ENCODE measurements around the gene ACVR2A.

Gene ACVR2A

DNA sequence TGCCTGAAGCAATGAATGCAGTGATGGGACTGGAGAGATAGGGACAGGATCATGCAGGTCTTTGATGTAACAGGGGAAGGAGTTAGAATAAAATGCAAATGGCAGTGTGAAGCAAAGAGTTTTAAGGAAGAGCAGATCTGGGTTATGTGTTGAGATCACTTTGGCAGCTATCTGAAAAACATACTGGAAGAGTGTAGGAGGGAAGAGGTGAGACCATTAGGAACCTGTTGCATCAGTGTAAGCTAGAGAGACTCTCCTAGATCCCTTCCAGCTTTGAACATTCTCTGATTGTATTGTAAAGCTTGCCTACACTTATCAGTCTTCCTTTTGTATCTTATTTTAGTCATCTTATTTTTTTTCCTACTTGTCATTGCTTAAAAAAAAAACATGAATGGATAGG lies 10.5 kb downstream of the ACVR2A start:
- no peak for DNase-seq (ENCODE audit: low spot score)

DNA sequence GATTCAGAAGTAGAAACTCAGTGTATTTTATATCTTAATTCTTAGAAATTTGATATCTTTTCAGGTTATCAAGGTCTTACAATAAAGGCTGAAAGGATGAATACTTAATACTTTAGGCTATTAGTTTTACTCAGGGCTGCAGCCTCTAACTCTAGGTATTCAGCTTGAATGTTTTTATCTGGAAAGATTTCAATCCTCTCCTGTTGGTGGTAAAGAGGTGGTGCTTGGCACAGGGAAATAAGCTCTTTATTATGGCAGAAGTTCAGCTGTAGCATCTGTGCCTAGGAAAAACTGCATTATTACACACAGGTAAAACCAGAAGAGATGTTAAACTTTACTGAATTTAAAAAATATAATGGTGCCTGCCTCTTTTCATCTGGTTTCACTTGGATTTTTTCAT lies 11.1 kb downstream of the ACVR2A start:
- DNase-seq (ENCODE audit: low spot score): no peak

DNA sequence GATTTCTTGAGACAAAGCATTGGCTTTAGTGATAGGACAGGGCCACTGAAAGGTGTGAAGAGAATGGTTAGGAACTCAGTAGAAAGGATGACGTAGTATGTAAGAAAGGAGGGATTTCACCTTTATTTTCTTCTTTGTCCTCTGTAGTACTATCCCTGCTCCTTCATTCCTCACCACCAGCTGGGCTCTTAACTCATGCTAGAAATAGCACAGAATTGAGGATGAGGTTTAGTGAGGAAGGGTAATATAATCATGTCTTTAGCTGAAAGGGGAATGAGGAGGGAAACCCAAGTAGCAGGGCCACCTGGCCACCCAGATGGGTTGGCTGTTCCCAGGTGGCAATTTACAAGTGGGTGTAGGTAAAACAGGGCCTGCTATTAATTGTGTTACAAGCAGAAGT lies 15.2 kb downstream of the ACVR2A start:
- DNase-seq (ENCODE audit: low spot score): no peak

DNA sequence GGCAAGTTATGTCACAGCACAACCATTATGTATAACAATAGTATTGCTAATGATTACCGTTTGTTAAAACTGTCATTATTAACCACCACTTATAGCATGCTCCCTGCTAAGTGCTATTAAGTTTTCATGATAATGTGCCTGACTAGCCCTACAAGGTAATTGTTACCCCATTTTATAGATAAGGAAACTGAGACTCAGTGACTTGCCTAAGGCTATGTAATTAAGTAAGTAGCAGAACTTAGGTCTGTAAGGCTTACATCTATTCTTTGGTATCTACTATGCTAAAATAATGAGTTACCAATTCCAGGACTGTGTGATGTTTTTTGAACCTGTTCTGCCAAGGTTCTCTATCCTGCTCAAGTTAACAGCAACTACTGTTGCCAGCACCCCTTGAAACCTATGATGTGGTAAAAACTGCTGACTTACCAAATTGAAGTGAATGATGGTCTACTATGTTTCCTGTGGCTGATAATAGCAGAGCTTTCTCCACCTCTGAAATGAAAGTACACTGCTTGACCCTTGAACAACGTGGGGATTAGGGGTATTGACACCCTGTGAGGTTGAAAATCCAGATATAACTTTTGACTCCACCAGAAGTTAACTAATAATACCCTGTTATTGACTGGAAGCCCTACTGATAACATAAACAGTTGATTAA lies 18.2 kb downstream of the ACVR2A start:
- no peak for DNase-seq (ENCODE audit: low spot score)

DNA sequence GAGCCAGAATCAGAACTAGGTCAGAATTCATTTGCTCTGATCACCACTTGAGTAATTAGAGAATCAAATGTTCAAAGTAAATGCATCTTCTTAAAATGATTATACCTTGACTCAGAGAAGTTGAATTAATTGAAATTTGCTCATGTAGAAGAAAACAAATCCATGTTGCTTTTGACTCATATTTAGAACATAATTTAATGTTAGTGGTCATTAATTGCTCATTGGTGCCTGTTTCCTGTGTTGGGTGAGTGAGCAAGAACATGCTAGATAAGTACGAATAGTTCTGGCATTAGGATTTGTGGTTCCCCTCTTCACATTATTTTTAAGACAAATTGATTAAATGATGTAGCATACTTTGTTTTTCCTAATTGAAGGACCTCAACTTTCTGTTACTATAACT lies 19.0 kb downstream of the ACVR2A start:
- DNase-seq (ENCODE audit: low spot score): no peak

DNA sequence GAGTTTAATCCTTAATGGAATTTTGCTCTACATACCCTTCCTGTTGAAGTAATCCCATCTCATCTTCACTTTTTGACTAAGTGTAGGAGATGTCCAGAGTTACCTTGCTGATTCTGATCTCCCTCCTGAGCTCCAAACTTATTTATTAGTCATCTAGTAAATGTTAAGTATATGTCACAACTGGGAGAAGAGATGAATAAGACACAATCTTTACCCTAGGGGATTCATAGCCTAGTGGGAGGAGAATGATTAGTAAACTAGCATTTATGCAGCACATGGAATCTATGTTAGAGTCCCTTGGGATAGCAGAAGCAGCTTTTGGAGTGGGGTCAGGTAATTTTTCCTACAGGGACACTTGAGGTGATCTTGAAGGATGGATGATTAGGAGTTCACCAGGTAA lies 20.7 kb downstream of the ACVR2A start:
- no peak for DNase-seq (ENCODE audit: low spot score)

DNA sequence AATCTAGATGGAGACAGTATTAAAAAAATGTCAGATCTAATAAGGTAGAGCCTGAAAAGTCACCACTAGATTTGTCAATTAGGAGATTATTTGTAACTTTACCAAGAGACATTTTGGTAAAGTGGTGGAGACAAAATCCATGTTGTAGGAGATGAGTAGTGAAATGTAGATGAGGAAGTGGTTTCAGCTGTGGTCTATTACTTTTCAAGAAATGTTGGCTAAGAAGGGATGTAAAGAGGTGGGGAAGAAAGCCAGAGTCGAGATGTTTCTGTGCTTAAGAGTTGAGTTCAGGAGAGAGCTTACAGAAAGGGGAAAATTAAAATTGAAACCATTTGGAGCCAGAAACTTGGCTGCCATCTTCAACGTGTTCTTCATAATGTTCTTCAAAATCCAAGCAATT lies 22.2 kb downstream of the ACVR2A start:
- DNase-seq (ENCODE audit: low spot score): no peak

DNA sequence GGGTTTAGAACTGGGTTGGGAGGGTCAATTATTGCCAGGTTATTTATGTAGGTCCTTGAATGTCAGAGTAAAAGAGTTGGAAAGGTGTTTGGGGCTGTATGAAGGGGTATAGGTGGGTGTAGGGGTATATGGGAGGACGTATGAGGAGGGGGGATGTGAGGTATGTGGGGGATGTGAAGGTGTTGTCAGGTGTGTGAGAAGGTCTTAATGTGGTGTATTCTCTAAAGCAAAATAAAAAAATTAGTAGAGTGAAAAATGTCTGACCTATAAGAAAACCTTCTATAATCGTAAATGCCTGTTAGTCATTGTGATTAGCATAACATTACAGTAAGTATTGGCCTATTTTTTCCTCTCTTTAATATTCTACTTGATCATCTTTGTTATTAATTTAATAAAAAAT lies 25.1 kb downstream of the ACVR2A start:
- no peak for DNase-seq (ENCODE audit: low spot score)

DNA sequence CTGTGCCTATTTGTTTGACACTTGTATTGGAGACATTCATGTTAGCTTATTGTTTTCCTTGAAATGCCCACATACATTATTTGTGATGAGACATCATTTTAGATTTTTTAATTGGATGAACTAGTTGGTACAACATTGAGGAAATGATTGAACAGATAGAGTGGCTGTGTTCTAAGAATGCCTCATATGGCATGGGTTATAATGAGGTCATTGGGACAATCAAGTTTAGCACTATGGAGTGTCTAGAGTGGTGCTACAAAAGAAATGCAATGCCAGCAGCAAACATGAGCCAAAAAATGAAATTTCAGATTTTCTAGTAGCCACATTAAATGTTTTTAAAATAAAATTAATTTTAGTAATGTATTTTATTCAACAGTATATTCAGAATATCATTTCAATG lies 28.1 kb downstream of the ACVR2A start:
- no peak for DNase-seq (ENCODE audit: low spot score)

DNA sequence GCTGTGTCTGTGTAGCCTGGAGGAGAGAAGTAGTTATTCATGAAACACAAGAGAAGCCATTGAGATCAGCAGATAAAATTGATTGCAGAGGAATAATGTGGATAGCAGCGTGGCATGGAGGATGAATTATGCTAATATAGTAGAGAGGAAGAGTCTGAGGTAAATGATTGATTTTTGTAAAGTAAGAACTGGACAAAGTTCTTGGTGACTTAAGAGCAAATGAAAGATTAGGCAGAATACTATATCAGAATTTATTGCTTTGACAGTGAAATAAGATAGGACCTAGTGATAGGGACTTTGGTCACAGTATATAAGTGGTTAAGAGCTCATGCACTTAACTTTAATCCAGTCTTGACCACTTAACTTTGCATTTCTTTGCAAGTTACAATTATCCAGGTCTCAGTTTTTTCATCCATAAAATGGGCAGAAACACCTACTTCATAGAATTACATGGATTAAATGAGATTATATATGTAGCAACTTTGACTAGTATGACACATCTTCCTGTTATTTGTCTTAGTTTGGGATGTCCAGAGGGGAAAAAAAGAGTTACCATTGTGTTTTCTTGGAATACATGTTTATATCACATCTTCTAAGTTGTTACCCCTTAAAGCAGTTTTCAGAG lies 29.1 kb downstream of the ACVR2A start:
- no peak for DNase-seq (ENCODE audit: low spot score)

DNA sequence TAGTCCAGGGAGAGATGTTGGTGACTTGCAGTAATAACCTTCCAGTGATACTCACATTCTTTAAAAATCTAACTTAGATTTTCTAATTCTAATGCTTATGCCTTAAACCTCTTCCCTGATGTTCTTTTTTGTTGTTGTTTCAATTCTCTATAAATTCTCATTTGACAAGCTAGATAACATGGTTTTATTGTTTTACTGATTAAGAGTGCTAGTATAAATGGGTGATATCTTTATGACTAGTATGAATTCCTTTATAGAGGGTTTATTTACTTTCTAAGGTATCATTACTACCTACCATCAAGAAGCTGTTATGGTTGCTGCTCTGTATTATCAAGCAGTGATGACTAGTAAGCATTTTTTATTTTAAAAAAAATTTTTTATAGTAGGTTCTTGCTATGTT lies 35.0 kb downstream of the ACVR2A start:
- DNase-seq (ENCODE audit: low spot score): no peak

DNA sequence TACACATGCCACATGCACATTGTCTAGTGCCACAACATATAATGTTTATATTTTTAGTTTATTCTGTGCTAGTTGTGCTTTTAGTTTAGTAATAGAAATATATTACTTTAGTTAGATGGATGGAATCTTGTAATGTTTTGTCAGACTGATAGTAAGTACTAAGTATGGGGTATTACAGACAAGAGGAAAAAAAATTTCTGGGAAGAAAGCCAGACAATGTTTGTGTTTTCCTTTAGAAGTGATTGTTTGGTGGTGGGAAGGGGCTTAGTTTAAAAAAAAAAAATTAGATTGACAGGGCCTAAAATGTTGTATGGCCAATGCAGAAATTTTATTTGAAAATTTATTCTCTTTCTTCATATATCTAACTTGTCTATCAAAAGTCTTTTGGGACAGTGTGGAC lies 37.8 kb downstream of the ACVR2A start:
- DNase-seq (ENCODE audit: low spot score): no peak

DNA sequence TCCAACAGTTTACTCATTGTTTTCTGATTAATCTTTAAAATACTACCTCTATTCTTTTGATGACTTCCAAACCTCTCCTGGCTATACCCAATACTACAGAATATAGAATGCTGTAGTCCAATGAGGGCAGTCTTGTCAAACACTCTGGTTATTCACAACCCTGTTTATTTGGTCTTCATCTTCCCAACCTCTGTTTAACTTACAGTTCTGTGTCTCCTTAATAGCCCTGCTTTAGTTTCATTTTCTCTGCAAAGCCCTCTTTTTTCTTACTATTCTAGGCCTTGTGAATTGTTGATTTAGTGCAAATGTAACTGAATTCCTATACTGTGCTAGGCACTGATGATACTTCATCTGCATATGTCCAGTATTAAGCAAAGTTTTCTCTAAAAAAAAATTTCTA lies 40.0 kb downstream of the ACVR2A start:
- DNase-seq (ENCODE audit: low spot score): no peak

DNA sequence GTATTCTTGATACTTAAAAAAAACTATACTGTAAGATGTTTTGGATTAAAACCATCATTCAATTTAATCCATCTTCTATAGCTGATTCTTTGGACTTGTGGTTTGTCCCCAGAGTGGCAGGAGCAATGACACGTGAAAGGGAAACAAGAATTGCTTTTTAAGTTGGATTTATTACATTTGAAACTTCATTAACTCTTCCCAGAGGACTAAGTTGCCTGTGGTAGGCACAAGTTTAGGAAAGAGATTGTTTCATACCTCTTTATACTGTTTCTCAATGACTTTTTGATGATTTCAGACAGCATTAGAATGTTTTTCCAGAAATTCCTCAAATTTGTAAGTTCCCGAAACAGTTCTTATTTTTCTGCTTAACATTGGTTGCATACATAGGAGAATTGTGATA lies 41.3 kb downstream of the ACVR2A start:
- no peak for DNase-seq (ENCODE audit: low spot score)

DNA sequence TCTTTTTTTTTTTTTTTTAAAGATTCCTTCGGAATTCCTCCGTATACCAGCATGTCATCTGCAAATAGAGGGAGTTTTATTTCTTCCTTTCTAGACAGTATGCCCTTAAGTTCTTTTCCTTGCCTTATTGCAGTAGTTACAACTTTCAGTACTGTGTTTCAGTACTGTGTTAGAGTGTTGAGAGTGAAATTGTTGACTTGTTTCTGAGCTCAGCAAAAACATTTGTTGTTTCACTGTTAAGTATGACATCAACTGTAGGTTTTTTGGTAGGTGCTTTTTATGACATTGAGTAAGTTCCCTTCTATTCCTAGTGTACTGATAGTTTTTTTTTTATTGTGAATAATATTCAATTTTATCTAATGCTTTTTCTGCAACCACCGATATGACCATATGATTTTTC lies 43.9 kb downstream of the ACVR2A start:
- DNase-seq (ENCODE audit: low spot score): no peak

DNA sequence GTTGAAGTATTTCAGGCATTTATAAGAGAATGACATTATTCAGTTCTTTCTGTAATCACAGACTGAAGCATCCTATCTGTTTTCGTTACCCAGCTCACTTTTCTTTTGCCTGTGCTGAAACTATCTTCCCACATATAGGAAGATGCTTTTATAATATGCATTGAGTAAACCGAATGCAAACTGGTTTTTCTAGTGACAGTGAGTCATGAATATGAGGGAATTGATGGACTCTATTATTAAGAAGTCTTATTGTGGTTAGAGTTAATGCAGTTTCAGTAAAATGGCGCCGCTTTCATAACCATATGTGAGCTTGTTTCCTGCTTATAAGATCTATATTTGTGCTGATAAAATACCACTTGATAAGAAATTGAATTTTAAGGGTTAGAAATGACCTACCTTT lies 59.2 kb downstream of the ACVR2A start:
- no peak for DNase-seq (ENCODE audit: low spot score)

DNA sequence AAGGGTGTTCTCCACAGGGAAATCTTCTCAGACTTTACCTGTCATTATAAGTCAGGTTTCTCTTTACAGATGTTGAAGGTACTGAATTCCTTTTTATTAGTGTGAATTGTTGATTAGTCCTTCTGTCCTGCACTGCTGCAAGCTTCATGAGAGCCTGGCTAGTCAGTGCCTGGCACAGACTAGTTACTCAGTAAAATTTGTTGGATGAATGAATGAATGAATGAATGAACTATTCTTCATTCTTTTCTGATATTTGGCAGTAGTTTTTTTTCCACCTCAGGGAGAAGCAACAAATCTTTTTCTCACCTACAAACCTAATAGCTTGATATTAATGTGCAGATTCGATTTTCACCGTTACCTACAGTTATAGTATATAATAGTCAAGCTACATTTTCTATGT lies 64.3 kb downstream of the ACVR2A start:
- no peak for DNase-seq (ENCODE audit: low spot score)

DNA sequence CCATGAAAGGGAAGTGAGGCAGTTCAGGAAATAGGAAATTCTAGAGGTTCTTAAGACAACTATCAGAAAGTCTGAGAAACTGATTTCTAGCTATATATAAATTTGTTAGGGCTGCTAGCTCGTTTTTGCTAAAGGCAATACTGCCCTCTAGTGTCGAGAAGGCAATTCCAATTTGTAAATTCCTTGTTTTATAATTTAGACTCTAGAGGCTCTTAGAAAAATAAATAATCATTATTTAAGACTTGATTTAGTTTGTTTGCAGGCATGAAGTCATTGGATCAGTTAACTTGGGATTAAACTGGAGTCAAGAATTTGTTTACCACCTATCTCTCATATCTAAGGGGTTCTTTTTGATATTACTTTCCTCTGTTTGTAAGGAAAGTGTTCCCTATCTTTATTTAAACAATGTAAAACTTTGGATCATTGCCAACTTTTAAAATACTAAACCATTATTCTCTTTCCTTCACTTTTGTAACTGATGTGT lies 66.2 kb downstream of the ACVR2A start:
- DNase-seq (ENCODE audit: low spot score): no peak

DNA sequence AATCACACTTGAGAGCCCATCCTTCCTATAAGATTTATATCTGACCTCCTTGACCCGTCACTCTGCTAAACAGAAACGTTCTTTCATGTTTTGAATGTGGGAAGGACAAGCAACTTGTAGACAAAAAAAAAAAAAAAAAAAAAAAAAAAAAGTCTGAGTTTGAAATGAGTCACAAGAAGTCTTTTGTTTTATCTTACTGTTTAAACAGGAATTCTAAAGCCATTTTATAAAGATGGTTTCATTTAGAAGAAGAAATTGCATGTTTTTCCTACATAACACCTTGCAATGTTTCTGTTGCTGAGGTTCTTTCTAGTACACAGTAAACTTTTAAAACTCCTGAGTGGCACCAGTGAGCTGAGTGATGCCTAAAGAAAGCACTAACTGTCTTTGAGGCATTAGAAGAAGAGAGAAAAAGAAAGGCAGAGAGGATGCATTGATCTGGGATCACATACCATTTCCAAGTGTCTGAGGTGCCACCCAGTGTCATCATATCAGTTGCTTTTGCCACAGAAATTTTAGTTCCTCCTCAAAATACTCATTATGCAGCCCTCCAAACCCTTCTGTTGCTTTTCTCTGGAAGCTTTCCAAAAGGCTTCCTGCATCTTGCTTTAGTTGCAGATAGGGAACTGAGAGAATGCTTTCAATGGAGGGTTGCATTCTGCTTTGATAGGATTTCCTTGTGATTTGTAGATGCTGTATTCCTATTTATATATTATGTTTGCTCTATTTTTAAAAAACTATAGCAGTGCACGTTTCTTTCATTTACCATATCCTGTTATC lies 69.1 kb downstream of the ACVR2A start:
- no peak for DNase-seq (ENCODE audit: low spot score)

DNA sequence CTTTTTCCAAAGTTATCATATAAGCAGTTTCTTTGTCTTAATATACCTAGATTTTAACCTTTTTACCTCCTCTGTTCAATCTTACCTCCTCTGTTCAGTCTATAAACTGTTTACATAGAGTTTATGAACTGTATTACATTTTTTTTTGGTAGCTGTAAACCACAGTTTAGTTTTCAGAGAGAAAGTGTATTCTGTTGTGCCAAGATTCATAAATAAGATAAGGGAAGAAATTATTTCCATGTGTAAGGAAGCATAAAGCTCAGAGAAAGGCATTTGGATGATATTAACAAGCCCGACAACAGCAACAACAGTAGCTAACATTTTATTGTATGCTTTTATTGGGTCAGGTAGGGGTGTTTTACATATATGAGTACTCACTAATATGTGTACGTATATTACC lies 71.2 kb downstream of the ACVR2A start:
- no peak for DNase-seq (ENCODE audit: low spot score)

DNA sequence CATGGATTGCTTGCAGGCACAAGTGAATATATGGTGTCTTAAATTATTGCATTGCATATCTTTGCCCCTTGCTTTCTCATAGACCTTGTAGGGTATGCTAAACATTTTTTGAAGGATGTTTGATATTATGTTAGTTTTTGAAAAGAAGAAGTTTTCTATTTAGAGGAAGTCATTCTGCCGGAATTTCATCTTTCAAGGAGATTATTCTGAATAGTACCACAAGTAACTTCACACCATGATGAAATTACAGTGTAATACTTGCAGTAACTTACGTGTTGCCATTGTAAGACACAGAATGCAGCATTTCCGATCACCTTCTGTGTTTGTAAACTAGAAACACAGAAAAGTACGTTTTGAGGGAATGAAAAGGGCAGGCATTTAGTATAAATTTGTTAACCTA lies 71.9 kb downstream of the ACVR2A start:
- no peak for DNase-seq (ENCODE audit: low spot score)

DNA sequence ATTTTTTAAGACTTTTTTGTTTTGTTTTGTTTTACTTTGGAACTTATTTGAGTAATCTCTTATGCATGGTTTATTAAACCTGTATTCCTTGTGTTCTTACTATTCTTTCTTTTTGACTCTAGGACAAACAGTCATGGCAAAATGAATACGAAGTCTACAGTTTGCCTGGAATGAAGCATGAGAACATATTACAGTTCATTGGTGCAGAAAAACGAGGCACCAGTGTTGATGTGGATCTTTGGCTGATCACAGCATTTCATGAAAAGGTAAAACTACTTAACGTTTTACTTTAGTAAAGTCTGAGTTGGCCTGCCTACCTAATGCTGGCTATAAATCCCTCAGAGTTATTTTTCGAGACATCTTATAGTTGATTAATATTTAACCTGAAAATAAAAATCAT lies 72.3 kb downstream of the ACVR2A start:
- DNase-seq (ENCODE audit: low spot score): no peak

DNA sequence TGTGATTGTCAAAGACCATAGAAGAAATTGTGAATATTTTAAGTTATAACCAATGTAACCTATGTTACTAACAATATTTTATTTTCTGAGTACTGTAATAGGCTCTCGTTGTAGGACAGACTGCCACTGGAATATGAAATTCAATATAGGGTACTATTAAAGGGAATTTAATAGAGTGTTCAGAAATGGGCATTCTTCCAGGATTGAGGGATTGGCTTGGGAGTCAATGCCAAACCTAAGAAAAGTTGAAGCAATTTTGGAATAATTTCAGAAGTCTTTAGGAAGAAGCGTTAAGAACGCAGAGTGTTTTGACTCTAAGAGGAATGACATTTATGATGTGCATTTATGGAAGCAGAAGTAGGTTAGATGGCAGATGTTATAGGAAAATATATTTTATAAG lies 79.0 kb downstream of the ACVR2A start:
- no peak for DNase-seq (ENCODE audit: low spot score)

DNA sequence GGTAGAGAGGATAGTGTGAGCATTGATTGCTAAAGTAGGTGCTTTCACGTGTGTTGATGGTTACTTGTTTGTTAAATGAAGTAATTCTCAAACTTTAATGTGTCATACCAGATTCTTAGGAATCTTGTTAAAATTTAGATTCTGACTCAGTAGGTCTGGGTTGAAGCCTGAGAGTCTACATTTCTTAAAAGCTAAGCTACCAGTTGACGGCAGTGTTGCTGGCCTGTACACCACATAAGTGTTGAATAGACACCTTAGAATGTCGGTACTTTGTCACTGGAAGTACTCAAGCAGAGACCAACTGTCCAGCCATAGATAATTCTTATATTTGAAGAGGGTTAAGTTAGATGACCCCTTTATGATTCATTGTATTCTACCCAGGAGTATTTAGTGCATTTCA lies 79.8 kb downstream of the ACVR2A start:
- DNase-seq (ENCODE audit: low spot score): no peak
